ENCODE data around the gene ARL3.

The ARL3 gene

GRCh38 chr10:102713539-102713813 is 721 bp downstream of the ARL3 start:
- peaks cover 11% of the 10 kb centered on the region; the same call in 1 of the 2 replicates for H3F3A ChIP-seq (ENCODE audit: insufficient read depth)
- H4K20me1 ChIP-seq (ENCODE audit: low read depth, low read length), result no peaks in the 10 kb centered on the region
- peak overlapping the region; percentile 65 for H3K9ac ChIP-seq (ENCODE audit: low read length)
- H3K9me3 ChIP-seq (ENCODE audit: insufficient read depth, low read length), result no peaks in the 10 kb centered on the region
- peak overlapping the region; percentile 76 for H2AFZ ChIP-seq (ENCODE audit: low read depth, low read length, severe bottlenecking)
- peak overlapping the region; percentile 60 for H3K4me2 ChIP-seq (ENCODE audit: low read depth, low read length, poor library complexity, severe bottlenecking)
- TF ChIP-seq EZH2phosphoT487 (conservative IDR thresholded peaks at IDR 0.05; ENCODE audit: low read length) (no peak), CTCF (IDR thresholded peaks at IDR 0.05; ENCODE audit: insufficient read depth, low read length, poor library complexity, severe bottlenecking) (no peak)
- H3K4me3 ChIP-seq (ENCODE audit: insufficient read depth, low read length, poor library complexity, severe bottlenecking), result peak overlapping the region; percentile 81
- H3K79me2 ChIP-seq (ENCODE audit: insufficient read depth, low read length), result peaks cover 30% of the 10 kb centered on the region
- no peaks in the 10 kb centered on the region for H3K9me2 ChIP-seq (replicated peaks; ENCODE audit: insufficient read depth, low read length)
- H3K36me3 ChIP-seq (ENCODE audit: low read length), result no peaks in the 10 kb centered on the region
- no peak overlapping the region; the same call in 1 of the 2 replicates for H3K27ac ChIP-seq (ENCODE audit: low read depth, low read length)
- H3K27me3 ChIP-seq (ENCODE audit: low read length), result no peaks in the 10 kb centered on the region

GRCh38 chr10:102712843-102713538 is 1.2 kb downstream of the ARL3 start:
- no peak overlapping the region for H3K27ac ChIP-seq (ENCODE audit: low read depth, low read length)
- peaks cover 11% of the 10 kb centered on the region; the same call in 1 of the 2 replicates for H3F3A ChIP-seq (ENCODE audit: insufficient read depth)
- peak overlapping the region; percentile 65 for H3K9ac ChIP-seq (ENCODE audit: low read length)
- H3K4me2 ChIP-seq (ENCODE audit: low read depth, low read length, poor library complexity, severe bottlenecking), result peak overlapping the region; percentile 60
- H3K9me2 ChIP-seq (replicated peaks; ENCODE audit: insufficient read depth, low read length), result no peaks in the 10 kb centered on the region
- TF ChIP-seq CTCF (IDR thresholded peaks at IDR 0.05; ENCODE audit: insufficient read depth, low read length, poor library complexity, severe bottlenecking), result no peak
- H4K20me1 ChIP-seq (ENCODE audit: low read depth, low read length), result no peaks in the 10 kb centered on the region
- peak overlapping the region; percentile 76 for H2AFZ ChIP-seq (ENCODE audit: low read depth, low read length, severe bottlenecking)
- no peaks in the 10 kb centered on the region for H3K36me3 ChIP-seq (ENCODE audit: low read length)
- H3K27me3 ChIP-seq (ENCODE audit: low read length), result no peaks in the 10 kb centered on the region
- H3K79me2 ChIP-seq (ENCODE audit: insufficient read depth, low read length), result peaks cover 26% of the 10 kb centered on the region
- H3K4me3 ChIP-seq (ENCODE audit: insufficient read depth, low read length, poor library complexity, severe bottlenecking), result peak overlapping the region; percentile 81
- H3K9me3 ChIP-seq (ENCODE audit: insufficient read depth, low read length), result no peaks in the 10 kb centered on the region

- peaks cover 18% of the 10 kb centered on the region for H3K79me2 ChIP-seq (ENCODE audit: insufficient read depth, low read length)
- H3K9ac ChIP-seq (ENCODE audit: low read length), result no peak overlapping the region
- H3K4me2 ChIP-seq (ENCODE audit: low read depth, low read length, poor library complexity, severe bottlenecking), result no peak overlapping the region
- peaks cover 11% of the 10 kb centered on the region; the same call in 1 of the 2 replicates for H3F3A ChIP-seq (ENCODE audit: insufficient read depth)
- no peaks in the 10 kb centered on the region for H4K20me1 ChIP-seq (ENCODE audit: low read depth, low read length)
- H3K27ac ChIP-seq (ENCODE audit: low read depth, low read length), result no peak overlapping the region
- no peaks in the 10 kb centered on the region for H3K36me3 ChIP-seq (ENCODE audit: low read length)
- H3K9me2 ChIP-seq (replicated peaks; ENCODE audit: insufficient read depth, low read length), result no peaks in the 10 kb centered on the region
- H3K9me3 ChIP-seq (ENCODE audit: insufficient read depth, low read length), result no peaks in the 10 kb centered on the region
- no peak overlapping the region for H3K4me3 ChIP-seq (ENCODE audit: insufficient read depth, low read length, poor library complexity, severe bottlenecking)
- H2AFZ ChIP-seq (ENCODE audit: low read depth, low read length, severe bottlenecking), result no peak overlapping the region
- no peaks in the 10 kb centered on the region for H3K27me3 ChIP-seq (ENCODE audit: low read length)
- TF ChIP-seq EZH2phosphoT487 (conservative IDR thresholded peaks at IDR 0.05; ENCODE audit: low read length) (no peak), CTCF (IDR thresholded peaks at IDR 0.05; ENCODE audit: insufficient read depth, low read length, poor library complexity, severe bottlenecking) (no peak)
Observed at GRCh38 chr10:102712089-102712488, 2.1 kb downstream of the ARL3 start.

All from SU-DHL-6 (cell line).